ENCODE measurements around the gene HS6ST2. TPM values are rescaled to one million over a fixed set of nuclear protein-coding genes. Genes with fewer than 3 reads are reported as not detected.

The HS6ST2 gene
- total RNA-seq, 1 experiment from 2014 or later = 8.1 TPM

DNA sequence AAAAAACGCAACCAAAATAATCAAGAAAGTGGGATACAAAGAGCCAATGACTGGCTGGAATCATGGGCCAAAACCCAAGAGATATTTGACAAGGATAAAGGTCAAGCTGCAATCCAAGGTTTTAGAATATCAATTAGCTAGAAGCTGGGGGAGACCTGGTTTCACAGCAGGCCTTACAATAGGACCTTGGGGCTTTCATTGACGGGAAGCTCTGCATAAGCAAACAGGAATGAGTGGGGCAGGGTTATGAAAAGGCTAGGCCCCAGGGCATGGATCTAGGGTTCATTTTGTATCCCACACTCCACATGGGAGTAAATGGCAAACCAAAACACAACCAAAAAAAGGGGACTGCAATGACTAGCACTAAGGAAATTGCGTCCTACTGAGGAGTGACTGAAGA is 215.3 kb downstream of the HS6ST2 start:
- Mint-ChIP-seq H3K4me3 (no peak overlapping the region), H3K9me3 (no peaks in the 10 kb centered on the region), H3K4me1 (peaks cover 35% of the 10 kb centered on the region), H3K27me3 (ENCODE audit: low read depth) (peaks cover 88% of the 10 kb centered on the region), H3K36me3 (no peaks in the 10 kb centered on the region), H3K27ac (no peak overlapping the region)
- no peak for TF ChIP-seq ZNF219 (CRISPR knock-in tag; IDR thresholded peaks at IDR 0.05; ENCODE audit: borderline replicate concordance)
- TF ChIP-seq, protein P1, sequence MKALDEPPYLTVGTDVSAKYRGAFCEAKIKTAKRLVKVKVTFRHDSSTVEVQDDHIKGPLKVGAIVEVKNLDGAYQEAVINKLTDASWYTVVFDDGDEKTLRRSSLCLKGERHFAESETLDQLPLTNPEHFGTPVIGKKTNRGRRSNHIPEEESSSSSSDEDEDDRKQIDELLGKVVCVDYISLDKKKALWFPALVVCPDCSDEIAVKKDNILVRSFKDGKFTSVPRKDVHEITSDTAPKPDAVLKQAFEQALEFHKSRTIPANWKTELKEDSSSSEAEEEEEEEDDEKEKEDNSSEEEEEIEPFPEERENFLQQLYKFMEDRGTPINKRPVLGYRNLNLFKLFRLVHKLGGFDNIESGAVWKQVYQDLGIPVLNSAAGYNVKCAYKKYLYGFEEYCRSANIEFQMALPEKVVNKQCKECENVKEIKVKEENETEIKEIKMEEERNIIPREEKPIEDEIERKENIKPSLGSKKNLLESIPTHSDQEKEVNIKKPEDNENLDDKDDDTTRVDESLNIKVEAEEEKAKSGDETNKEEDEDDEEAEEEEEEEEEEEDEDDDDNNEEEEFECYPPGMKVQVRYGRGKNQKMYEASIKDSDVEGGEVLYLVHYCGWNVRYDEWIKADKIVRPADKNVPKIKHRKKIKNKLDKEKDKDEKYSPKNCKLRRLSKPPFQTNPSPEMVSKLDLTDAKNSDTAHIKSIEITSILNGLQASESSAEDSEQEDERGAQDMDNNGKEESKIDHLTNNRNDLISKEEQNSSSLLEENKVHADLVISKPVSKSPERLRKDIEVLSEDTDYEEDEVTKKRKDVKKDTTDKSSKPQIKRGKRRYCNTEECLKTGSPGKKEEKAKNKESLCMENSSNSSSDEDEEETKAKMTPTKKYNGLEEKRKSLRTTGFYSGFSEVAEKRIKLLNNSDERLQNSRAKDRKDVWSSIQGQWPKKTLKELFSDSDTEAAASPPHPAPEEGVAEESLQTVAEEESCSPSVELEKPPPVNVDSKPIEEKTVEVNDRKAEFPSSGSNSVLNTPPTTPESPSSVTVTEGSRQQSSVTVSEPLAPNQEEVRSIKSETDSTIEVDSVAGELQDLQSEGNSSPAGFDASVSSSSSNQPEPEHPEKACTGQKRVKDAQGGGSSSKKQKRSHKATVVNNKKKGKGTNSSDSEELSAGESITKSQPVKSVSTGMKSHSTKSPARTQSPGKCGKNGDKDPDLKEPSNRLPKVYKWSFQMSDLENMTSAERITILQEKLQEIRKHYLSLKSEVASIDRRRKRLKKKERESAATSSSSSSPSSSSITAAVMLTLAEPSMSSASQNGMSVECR (CRISPR knock-in tag; IDR thresholded peaks at IDR 0.05; ENCODE audit: borderline replicate concordance) = no peak
- ChIA-PET POLR2A (no interaction called here), CTCF (interaction anchor here (1.0 to 1.3 kb wide), 3 partner anchors 67 to 206 kb away, joined by 3 to 6 read pairs (median 4); no protein-coding TSS in a partner anchor)
- DNase-seq (ENCODE audit: low spot score) = no peak
- peak; percentile 86 for ATAC-seq

DNA sequence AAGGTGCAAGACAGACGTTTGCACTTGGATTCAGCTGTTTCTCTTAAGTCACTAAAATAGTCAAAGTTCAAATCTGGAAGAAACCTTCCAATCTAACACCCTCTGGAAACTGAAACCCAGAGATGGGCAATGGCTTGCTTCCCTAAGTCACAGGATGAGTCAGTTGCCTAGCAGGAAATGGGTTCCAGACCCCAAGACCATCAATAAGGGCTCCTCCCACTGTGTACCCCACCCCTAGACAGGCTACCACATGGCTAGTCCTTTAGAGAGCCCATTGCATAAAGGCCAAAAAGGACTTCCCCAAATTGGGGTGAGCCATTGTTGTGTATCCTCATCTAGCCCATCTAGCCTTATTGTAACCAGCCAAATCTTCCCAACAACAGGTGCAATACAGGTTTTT is 216.2 kb downstream of the HS6ST2 start:
- ATAC-seq (no peak), DNase-seq (ENCODE audit: low spot score) (no peak)
- POLR2A ChIA-PET = no interaction called here
- peaks cover 35% of the 10 kb centered on the region for H3K4me1 Mint-ChIP-seq
- no peaks in the 10 kb centered on the region for H3K36me3 Mint-ChIP-seq
- peaks cover 86% of the 10 kb centered on the region for H3K27me3 Mint-ChIP-seq (ENCODE audit: low read depth)
- H3K27ac Mint-ChIP-seq = no peak overlapping the region
- CTCF ChIA-PET = no interaction called here
- H3K9me3 Mint-ChIP-seq = no peaks in the 10 kb centered on the region
- no peak overlapping the region for H3K4me3 Mint-ChIP-seq
- TF ChIP-seq NR1H2 (CRISPR knock-in tag; IDR thresholded peaks at IDR 0.05) (no peak), RELA (CRISPR knock-in tag; IDR thresholded peaks at IDR 0.05; ENCODE audit: borderline replicate concordance) (no peak), GRHL2 (CRISPR knock-in tag; IDR thresholded peaks at IDR 0.05; ENCODE audit: insufficient replicate concordance, severe bottlenecking) (no peak), CBFB (CRISPR knock-in tag; IDR thresholded peaks at IDR 0.05; ENCODE audit: low read depth) (no peak), ESRRA (CRISPR knock-in tag; IDR thresholded peaks at IDR 0.05; ENCODE audit: borderline replicate concordance) (no peak), ZNF671 (CRISPR knock-in tag; IDR thresholded peaks at IDR 0.05) (no peak), ZNF263 (CRISPR knock-in tag; IDR thresholded peaks at IDR 0.05; ENCODE audit: low read depth) (no peak), SMAD3 (CRISPR knock-in tag; IDR thresholded peaks at IDR 0.05; ENCODE audit: borderline replicate concordance) (no peak), IRF2 (CRISPR knock-in tag; IDR thresholded peaks at IDR 0.05; ENCODE audit: borderline replicate concordance, low read depth) (no peak)
- TF ChIP-seq, protein P2, sequence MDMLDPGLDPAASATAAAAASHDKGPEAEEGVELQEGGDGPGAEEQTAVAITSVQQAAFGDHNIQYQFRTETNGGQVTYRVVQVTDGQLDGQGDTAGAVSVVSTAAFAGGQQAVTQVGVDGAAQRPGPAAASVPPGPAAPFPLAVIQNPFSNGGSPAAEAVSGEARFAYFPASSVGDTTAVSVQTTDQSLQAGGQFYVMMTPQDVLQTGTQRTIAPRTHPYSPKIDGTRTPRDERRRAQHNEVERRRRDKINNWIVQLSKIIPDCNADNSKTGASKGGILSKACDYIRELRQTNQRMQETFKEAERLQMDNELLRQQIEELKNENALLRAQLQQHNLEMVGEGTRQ (CRISPR knock-in tag; IDR thresholded peaks at IDR 0.05) = no peak
- TF ChIP-seq, protein P3, sequence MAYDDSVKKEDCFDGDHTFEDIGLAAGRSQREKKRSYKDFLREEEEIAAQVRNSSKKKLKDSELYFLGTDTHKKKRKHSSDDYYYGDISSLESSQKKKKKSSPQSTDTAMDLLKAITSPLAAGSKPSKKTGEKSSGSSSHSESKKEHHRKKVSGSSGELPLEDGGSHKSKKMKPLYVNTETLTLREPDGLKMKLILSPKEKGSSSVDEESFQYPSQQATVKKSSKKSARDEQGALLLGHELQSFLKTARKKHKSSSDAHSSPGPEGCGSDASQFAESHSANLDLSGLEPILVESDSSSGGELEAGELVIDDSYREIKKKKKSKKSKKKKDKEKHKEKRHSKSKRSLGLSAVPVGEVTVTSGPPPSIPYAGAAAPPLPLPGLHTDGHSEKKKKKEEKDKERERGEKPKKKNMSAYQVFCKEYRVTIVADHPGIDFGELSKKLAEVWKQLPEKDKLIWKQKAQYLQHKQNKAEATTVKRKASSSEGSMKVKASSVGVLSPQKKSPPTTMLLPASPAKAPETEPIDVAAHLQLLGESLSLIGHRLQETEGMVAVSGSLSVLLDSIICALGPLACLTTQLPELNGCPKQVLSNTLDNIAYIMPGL (CRISPR knock-in tag; IDR thresholded peaks at IDR 0.05) = no peak
- TF ChIP-seq, protein P4, sequence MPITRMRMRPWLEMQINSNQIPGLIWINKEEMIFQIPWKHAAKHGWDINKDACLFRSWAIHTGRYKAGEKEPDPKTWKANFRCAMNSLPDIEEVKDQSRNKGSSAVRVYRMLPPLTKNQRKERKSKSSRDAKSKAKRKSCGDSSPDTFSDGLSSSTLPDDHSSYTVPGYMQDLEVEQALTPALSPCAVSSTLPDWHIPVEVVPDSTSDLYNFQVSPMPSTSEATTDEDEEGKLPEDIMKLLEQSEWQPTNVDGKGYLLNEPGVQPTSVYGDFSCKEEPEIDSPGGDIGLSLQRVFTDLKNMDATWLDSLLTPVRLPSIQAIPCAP (CRISPR knock-in tag; IDR thresholded peaks at IDR 0.05) = no peak
- TF ChIP-seq, protein P5, sequence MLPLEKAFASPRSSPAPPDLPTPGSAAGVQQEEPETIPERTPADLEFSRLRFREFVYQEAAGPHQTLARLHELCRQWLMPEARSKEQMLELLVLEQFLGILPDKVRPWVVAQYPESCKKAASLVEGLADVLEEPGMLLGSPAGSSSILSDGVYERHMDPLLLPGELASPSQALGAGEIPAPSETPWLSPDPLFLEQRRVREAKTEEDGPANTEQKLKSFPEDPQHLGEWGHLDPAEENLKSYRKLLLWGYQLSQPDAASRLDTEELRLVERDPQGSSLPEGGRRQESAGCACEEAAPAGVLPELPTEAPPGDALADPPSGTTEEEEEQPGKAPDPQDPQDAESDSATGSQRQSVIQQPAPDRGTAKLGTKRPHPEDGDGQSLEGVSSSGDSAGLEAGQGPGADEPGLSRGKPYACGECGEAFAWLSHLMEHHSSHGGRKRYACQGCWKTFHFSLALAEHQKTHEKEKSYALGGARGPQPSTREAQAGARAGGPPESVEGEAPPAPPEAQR (CRISPR knock-in tag; IDR thresholded peaks at IDR 0.05) = no peak
- TF ChIP-seq, protein P6, sequence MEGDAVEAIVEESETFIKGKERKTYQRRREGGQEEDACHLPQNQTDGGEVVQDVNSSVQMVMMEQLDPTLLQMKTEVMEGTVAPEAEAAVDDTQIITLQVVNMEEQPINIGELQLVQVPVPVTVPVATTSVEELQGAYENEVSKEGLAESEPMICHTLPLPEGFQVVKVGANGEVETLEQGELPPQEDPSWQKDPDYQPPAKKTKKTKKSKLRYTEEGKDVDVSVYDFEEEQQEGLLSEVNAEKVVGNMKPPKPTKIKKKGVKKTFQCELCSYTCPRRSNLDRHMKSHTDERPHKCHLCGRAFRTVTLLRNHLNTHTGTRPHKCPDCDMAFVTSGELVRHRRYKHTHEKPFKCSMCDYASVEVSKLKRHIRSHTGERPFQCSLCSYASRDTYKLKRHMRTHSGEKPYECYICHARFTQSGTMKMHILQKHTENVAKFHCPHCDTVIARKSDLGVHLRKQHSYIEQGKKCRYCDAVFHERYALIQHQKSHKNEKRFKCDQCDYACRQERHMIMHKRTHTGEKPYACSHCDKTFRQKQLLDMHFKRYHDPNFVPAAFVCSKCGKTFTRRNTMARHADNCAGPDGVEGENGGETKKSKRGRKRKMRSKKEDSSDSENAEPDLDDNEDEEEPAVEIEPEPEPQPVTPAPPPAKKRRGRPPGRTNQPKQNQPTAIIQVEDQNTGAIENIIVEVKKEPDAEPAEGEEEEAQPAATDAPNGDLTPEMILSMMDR (IDR thresholded peaks at IDR 0.05) = no peak
- TF ChIP-seq, protein P7, sequence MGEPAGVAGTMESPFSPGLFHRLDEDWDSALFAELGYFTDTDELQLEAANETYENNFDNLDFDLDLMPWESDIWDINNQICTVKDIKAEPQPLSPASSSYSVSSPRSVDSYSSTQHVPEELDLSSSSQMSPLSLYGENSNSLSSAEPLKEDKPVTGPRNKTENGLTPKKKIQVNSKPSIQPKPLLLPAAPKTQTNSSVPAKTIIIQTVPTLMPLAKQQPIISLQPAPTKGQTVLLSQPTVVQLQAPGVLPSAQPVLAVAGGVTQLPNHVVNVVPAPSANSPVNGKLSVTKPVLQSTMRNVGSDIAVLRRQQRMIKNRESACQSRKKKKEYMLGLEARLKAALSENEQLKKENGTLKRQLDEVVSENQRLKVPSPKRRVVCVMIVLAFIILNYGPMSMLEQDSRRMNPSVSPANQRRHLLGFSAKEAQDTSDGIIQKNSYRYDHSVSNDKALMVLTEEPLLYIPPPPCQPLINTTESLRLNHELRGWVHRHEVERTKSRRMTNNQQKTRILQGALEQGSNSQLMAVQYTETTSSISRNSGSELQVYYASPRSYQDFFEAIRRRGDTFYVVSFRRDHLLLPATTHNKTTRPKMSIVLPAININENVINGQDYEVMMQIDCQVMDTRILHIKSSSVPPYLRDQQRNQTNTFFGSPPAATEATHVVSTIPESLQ (CRISPR knock-in tag; IDR thresholded peaks at IDR 0.05) = no peak

Measured in WTC11 (cell line).